CD14-positive monocyte (primary cell): ENCODE data around the gene CFAP97. TPM values are rescaled to one million over a fixed set of nuclear protein-coding genes. Genes with fewer than 3 reads are reported as not detected.

Experiments used
- DNase-seq, 3 donors: peaks; one replicate each; pipeline ENCODE4 v3.0.0-alpha.2; 2011 to 2022
- H2AFZ ChIP-seq: 2 replicates; pipeline ENCODE4 v1.6.0; 2012; ENCODE audit warnings: mild to moderate bottlenecking, low read depth, low read length, inconsistent platforms; ENCODE audit not compliant: insufficient read depth, poor library complexity, severe bottlenecking
- H3K27ac ChIP-seq, 2 donors: 1 replicate in 1 of 2; 2 replicates in 1 of 2; pipeline ENCODE4 v1.5.1; 2012 to 2013; ENCODE audit warnings: low read length in 2 of 2, control low read depth in 1 of 2, inconsistent platforms in 1 of 2, low read depth in 1 of 2, mild to moderate bottlenecking in 1 of 2
- H3K27me3 ChIP-seq, 2 donors: one replicate each; pipeline versions ENCODE4 v1.6.0 to v1.6.1; 2011 to 2013; ENCODE audit warnings: low read length in 2 of 2; ENCODE audit not compliant: control insufficient read depth in 2 of 2, insufficient read depth in 2 of 2
- H3K36me3 ChIP-seq, 2 donors: replicated peaks in 1 of 2; 1 replicate in 1 of 2; 2 replicates in 1 of 2; pipeline versions ENCODE4 v1.5.1 to v1.6.1; 2012 to 2013; ENCODE audit warnings: low read length in 2 of 2, control low read depth in 1 of 2, inconsistent platforms in 1 of 2, mild to moderate bottlenecking in 1 of 2; ENCODE audit not compliant: insufficient read depth in 2 of 2, control insufficient read depth in 1 of 2
- H3K4me1 ChIP-seq, 2 donors: 1 replicate in 1 of 2; 2 replicates in 1 of 2; pipeline versions ENCODE4 v1.5.1 to v1.6.1; 2012 to 2013; ENCODE audit warnings: low read length in 2 of 2, control low read depth in 1 of 2, inconsistent platforms in 1 of 2, mild to moderate bottlenecking in 1 of 2, moderate library complexity in 1 of 2; ENCODE audit not compliant: insufficient read depth in 2 of 2, control insufficient read depth in 1 of 2
- H3K4me2 ChIP-seq: replicated peaks from 2 replicates; pipeline ENCODE3; 2012; ENCODE audit warnings: low read length, moderate library complexity, mild to moderate bottlenecking; ENCODE audit not compliant: poor library complexity, severe bottlenecking; ENCODE audit errors: extremely low read depth
- H3K4me3 ChIP-seq, 3 experiments: fragments of 200-600 bp in 1 of 3; sonication (generic) in 1 of 3; replicated peaks in 1 of 3; 1 replicate in 2 of 3; 2 replicates in 1 of 3; pipeline ENCODE4 v1.5.1; 2011 to 2013; ENCODE audit warnings: low read length in 3 of 3, mild to moderate bottlenecking in 3 of 3, control low read depth in 2 of 3, low read depth in 2 of 3, inconsistent platforms in 1 of 3, moderate library complexity in 1 of 3
- H3K79me2 ChIP-seq: 2 replicates; pipeline ENCODE4 v1.6.0; 2012; ENCODE audit warnings: mild to moderate bottlenecking, control low read depth, inconsistent platforms, low read length, moderate library complexity; ENCODE audit not compliant: insufficient read depth
- H3K9ac ChIP-seq: 2 replicates; pipeline ENCODE4 v1.6.0; 2017; ENCODE audit warnings: low read length, mild to moderate bottlenecking; ENCODE audit not compliant: insufficient read depth, poor library complexity, severe bottlenecking
- H3K9me3 ChIP-seq, 2 donors: replicated peaks in 1 of 2; 1 replicate in 1 of 2; 2 replicates in 1 of 2; pipeline versions ENCODE4 v1.5.1 to v1.6.1; 2012 to 2013; ENCODE audit warnings: low read length in 2 of 2, control low read depth in 1 of 2; ENCODE audit not compliant: control insufficient read depth in 1 of 2, insufficient read depth in 1 of 2
- H4K20me1 ChIP-seq: 2 replicates; pipeline ENCODE4 v1.6.0; 2012; ENCODE audit warnings: mild to moderate bottlenecking, low read length, control low read depth, moderate library complexity; ENCODE audit not compliant: insufficient read depth
- H3K27ac Mint-ChIP-seq, 7 donors: one replicate each; pipeline ENCODE4 v1.8.0; 2020; ENCODE audit warnings: mild to moderate bottlenecking in 7 of 7, mixed read lengths in 7 of 7, moderate library complexity in 6 of 7, inconsistent platforms in 2 of 7
- H3K27me3 Mint-ChIP-seq, 3 donors: one replicate each; pipeline ENCODE4 v1.8.0; 2021 to 2022; ENCODE audit warnings: low read depth in 3 of 3, mild to moderate bottlenecking in 3 of 3, mixed read lengths in 3 of 3, moderate library complexity in 3 of 3, inconsistent platforms in 1 of 3
- H3K36me3 Mint-ChIP-seq, 2 donors: one replicate each; pipeline ENCODE4 v1.8.0; 2020; ENCODE audit warnings: mixed read lengths in 2 of 2, inconsistent platforms in 1 of 2, mild to moderate bottlenecking in 1 of 2
- H3K4me1 Mint-ChIP-seq: one replicate; pipeline ENCODE4 v1.8.0; 2020; ENCODE audit warnings: mild to moderate bottlenecking, mixed read lengths
- H3K4me3 Mint-ChIP-seq, 2 donors: one replicate each; pipeline ENCODE4 v1.8.0; 2020; ENCODE audit warnings: mild to moderate bottlenecking in 2 of 2, mixed read lengths in 2 of 2, moderate library complexity in 1 of 2
- H3K9me3 Mint-ChIP-seq, 7 donors: one replicate each; pipeline ENCODE4 v1.8.0; 2020 to 2022; ENCODE audit warnings: mixed read lengths in 7 of 7, mild to moderate bottlenecking in 6 of 7, moderate library complexity in 6 of 7, inconsistent platforms in 2 of 7
- WGBS: methylation state at CpG from one replicate; pipeline ENCODE4 v1.1.5; 2013; ENCODE audit warnings: missing lambda C conversion rate; ENCODE audit not compliant: insufficient coverage; 5-methylcytosine and 5-hydroxymethylcytosine counted together
- intact Hi-C, 2 donors: fragments of 100-400 bp; cut with micrococcal nuclease; formaldehyde crosslinking; loops; one replicate each; pipeline versions ENCODE4 v1.15.0 to v1.15.1; 2023
- polyA plus RNA-seq, 3 donors: library from polyadenylated mRNA; depleted of rRNA in 1 of 3; unstranded in 2 of 3; stranded (reverse) in 1 of 3; fragments of 300-500 nt in 2 of 3; fragments of >200 nt in 1 of 3; fragmentation: Illumina TruSeq in 2 of 3; gene quantifications; 1 replicate in 2 of 3; 2 replicates in 1 of 3; pipeline ENCODE4 v1.2.3, GENCODE V29; 2012 to 2021
- TF ChIP-seq, protein P1 (sequence below): fragments of 200-600 bp; IDR thresholded peaks from one replicate; pipeline ENCODE4 v1.8.0; 2022; ENCODE audit warnings: antibody characterized with exemption, mild to moderate bottlenecking

CFAP97 gene
- polyA plus RNA-seq, 3 donors = 2.7 to 16.8 (median 12.3) TPM

DNA sequence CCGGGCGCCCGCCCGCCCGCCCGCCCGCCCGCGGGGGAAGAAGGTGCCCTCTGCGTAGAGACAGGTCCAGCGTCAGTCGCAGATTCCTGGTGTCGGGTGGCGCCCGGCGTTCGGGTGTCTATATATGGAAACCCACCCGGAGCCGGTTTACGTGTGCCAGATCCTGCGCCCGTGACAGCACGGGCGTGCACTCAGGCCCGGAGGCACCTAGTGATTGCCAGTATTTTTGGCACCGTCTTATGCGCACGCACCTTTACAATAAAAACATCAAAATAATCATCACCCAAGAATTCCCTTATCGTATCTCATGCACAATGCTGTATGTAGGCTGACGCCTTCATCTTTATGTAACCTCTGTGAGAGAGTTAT, 60.2 kb downstream of the CFAP97 start:
- peak overlapping the region in 1 of 2 donors; percentile 87 for H3K4me3 Mint-ChIP-seq
- H3K9me3 Mint-ChIP-seq = peaks cover 0 to 16% (median 1%) of the 10 kb centered on the region in 7 donors
- WGBS = 0% methylated on average over 25 of the region's 30 CpGs
- H3K4me1 ChIP-seq = peaks cover 4 to 9% of the 10 kb centered on the region in 2 donors
- peaks cover 0 to 19% of the 10 kb centered on the region in 2 donors for H3K9me3 ChIP-seq
- no peak for DNase-seq
- no peaks in the 10 kb centered on the region for H3K36me3 Mint-ChIP-seq
- H2AFZ ChIP-seq = no peak overlapping the region
- no peak overlapping the region for H3K27ac ChIP-seq
- H3K27ac Mint-ChIP-seq = no peak overlapping the region
- H3K79me2 ChIP-seq = no peaks in the 10 kb centered on the region
- H3K4me2 ChIP-seq = peak overlapping the region; percentile 77
- no peaks in the 10 kb centered on the region for H4K20me1 ChIP-seq
- H3K27me3 Mint-ChIP-seq = peaks cover 58 to 74% (median 65%) of the 10 kb centered on the region in 3 donors
- H3K36me3 ChIP-seq = no peaks in the 10 kb centered on the region
- H3K4me1 Mint-ChIP-seq = peaks cover 13% of the 10 kb centered on the region
- no peak overlapping the region for H3K4me3 ChIP-seq
- H3K9ac ChIP-seq = no peak overlapping the region
- peaks cover 45 to 69% of the 10 kb centered on the region in 2 donors for H3K27me3 ChIP-seq
- intact Hi-C loops = no loop called here
- TF ChIP-seq, protein P1, sequence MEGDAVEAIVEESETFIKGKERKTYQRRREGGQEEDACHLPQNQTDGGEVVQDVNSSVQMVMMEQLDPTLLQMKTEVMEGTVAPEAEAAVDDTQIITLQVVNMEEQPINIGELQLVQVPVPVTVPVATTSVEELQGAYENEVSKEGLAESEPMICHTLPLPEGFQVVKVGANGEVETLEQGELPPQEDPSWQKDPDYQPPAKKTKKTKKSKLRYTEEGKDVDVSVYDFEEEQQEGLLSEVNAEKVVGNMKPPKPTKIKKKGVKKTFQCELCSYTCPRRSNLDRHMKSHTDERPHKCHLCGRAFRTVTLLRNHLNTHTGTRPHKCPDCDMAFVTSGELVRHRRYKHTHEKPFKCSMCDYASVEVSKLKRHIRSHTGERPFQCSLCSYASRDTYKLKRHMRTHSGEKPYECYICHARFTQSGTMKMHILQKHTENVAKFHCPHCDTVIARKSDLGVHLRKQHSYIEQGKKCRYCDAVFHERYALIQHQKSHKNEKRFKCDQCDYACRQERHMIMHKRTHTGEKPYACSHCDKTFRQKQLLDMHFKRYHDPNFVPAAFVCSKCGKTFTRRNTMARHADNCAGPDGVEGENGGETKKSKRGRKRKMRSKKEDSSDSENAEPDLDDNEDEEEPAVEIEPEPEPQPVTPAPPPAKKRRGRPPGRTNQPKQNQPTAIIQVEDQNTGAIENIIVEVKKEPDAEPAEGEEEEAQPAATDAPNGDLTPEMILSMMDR = no peak

DNA sequence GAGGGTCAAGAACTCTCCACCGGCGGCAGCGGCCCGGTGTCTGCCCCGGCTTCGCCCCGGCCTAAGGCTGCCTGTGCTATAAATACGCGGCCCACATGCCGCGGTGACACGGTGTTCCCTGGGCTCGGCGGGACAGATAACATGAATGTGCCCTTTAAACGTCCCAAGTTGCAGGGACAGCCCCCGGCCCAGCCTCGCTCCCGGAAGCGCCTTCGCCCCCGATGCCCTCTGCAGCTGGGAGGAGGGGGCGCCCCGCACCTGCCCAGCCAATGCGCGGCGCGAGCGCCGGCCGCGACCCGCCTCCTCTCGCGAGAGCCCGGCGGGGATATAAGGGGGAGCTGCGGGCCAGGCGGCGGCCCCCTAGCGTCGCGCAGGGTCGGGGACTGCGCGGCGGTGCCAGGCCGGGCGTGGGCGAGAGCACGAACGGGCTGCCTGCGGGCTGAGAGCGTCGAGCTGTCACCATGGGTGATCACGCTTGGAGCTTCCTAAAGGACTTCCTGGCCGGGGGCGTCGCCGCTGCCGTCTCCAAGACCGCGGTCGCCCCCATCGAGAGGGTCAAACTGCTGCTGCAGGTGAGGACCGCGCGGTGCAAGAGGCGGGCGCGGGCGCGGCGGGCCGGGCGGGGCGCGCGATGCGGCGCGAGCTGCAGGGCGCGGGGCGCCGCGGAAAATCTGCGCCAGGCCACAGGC, 60.7 kb downstream of the CFAP97 start, which contains the start of gene SLC25A4:
SLC25A4 (plus strand) TSS at position 355 of the 689 bp plus-strand sequence; CDS start at position 462, 107 bp downstream.
- H3K36me3 Mint-ChIP-seq = no peaks in the 10 kb centered on the region
- intact Hi-C loops = no loop called here

More for the DNA sequence above, 60.7 kb downstream of the CFAP97 start, which contains the start of gene SLC25A4:
- Histone ChIP-seq H3K36me3 (no peaks in the 10 kb centered on the region), H3K9me3 (peaks cover 0 to 19% of the 10 kb centered on the region in 2 donors), H3K9ac (peak within 1 kb of the TSS; percentile 15), H3K27ac (no peak within 1 kb of the TSS), H3K79me2 (no peaks in the 10 kb centered on the region), H3K4me3 (peak within 1 kb of the TSS; percentile 24 to 68 (median 32)), H4K20me1 (no peaks in the 10 kb centered on the region), H3K4me1 (peaks cover 4 to 9% of the 10 kb centered on the region in 2 donors), H3K27me3 (peaks cover 45 to 73% of the 10 kb centered on the region in 2 donors), H2AFZ (peak within 1 kb of the TSS; percentile 46), H3K4me2 (peak within 1 kb of the TSS; percentile 77)
- WGBS = under 1% methylated on average over 86 of the region's 87 CpGs
- Mint-ChIP-seq H3K4me1 (peaks cover 13% of the 10 kb centered on the region), H3K27me3 (peaks cover 58 to 76% (median 66%) of the 10 kb centered on the region in 3 donors), H3K27ac (no peak within 1 kb of the TSS), H3K9me3 (peaks cover 0 to 16% (median 1%) of the 10 kb centered on the region in 7 donors), H3K4me3 (peak within 1 kb of the TSS; percentile 64 to 89)
- no peak for DNase-seq
- TF ChIP-seq, protein P1 = no peak
